NCI-H146 treated with DMSO at 0.1 percent for 48 hours (cell line): ENCODE measurements around the gene DCHS1.
A peak's percentile ranks its signal among the peaks of the same experiment; 100 is the strongest.
"Not testable (repeated sequence)": the region's sequence is repeated elsewhere in the genome, so short reads cannot be mapped to it uniquely, and the experiment has no call there.

Experiments used
- DNase-seq: peaks from one replicate; lab custom pipeline; 2025; ENCODE audit not compliant: unreplicated experiment; lab: John Stamatoyannopoulos, UW

DCHS1 gene

GRCh38 chr11:6655790-6656583 lies at the start of gene DCHS1:
DCHS1 (minus strand) TSS chr11:6655809; CDS start chr11:6641613, 14,196 bp downstream.
- peak; percentile 6 for DNase-seq

- DNase-seq = peak; percentile 7
Observed at GRCh38 chr11:6703247-6704063, 47.8 kb upstream of the DCHS1 start.

- not testable (repeated sequence) for DNase-seq
Observed at GRCh38 chr11:6701955-6702354, 46.3 kb upstream of the DCHS1 start.

- DNase-seq = no peak
Observed at GRCh38 chr11:6695377-6695776, 39.8 kb upstream of the DCHS1 start.

- DNase-seq = no peak
Observed at GRCh38 chr11:6694229-6694535, 38.6 kb upstream of the DCHS1 start.

- DNase-seq = no peak
Observed at GRCh38 chr11:6693342-6694228, 38.0 kb upstream of the DCHS1 start.

GRCh38 chr11:6692128-6692527 lies 36.5 kb upstream of the DCHS1 start:
- no peak for DNase-seq

GRCh38 chr11:6690431-6691132 lies 35.0 kb upstream of the DCHS1 start:
- not testable (repeated sequence) for DNase-seq

- DNase-seq = no peak
Observed at GRCh38 chr11:6687876-6688275, 32.3 kb upstream of the DCHS1 start.

GRCh38 chr11:6686006-6686405 lies 30.4 kb upstream of the DCHS1 start:
- DNase-seq = no peak

GRCh38 chr11:6684068-6684467 lies 28.5 kb upstream of the DCHS1 start:
- not testable (repeated sequence) for DNase-seq

- peak; percentile 98 for DNase-seq
Observed at GRCh38 chr11:6682936-6683861, 27.6 kb upstream of the DCHS1 start, which contains the start of gene MRPL17. MRPL17 (minus strand) TSS chr11:6683340; CDS start chr11:6683296, 44 bp downstream.

GRCh38 chr11:6682591-6682935 lies 27.0 kb upstream of the DCHS1 start:
- DNase-seq = peak; percentile 49

- no peak for DNase-seq
Observed at GRCh38 chr11:6681949-6682348, 26.3 kb upstream of the DCHS1 start.

GRCh38 chr11:6681505-6681904 lies 25.9 kb upstream of the DCHS1 start:
- no peak for DNase-seq

- DNase-seq = no peak
Observed at GRCh38 chr11:6677018-6677417, 21.4 kb upstream of the DCHS1 start.

- DNase-seq = no peak
Observed at GRCh38 chr11:6674862-6675261, 19.3 kb upstream of the DCHS1 start.

- no peak for DNase-seq
Observed at GRCh38 chr11:6674219-6674597, 18.6 kb upstream of the DCHS1 start.

- DNase-seq = no peak
Observed at GRCh38 chr11:6673523-6674218, 18.1 kb upstream of the DCHS1 start.
